ENCODE results near the gene LASP1. TPM values are rescaled to one million over a fixed set of nuclear protein-coding genes. Genes with fewer than 3 reads are reported as not detected.

LASP1 gene
- polyA plus RNA-seq, 1 of the 3 experiments (the other 2 are of a cell fraction): 102 TPM

GRCh38 chr17:38958756-38959155 is 88.9 kb downstream of the LASP1 start (continued):
- TF ChIP-seq ZBTB33 (IDR thresholded peaks at IDR 0.05; ENCODE audit: borderline replicate concordance, low read depth): no peak
- 0 out of 2 replicates have a peak, but pooled peaks have one; percentile 13 for TF ChIP-seq MAX (IDR thresholded peaks at IDR 0.05; ENCODE audit: low read depth)
- no peak for TF ChIP-seq CHD2 (IDR thresholded peaks at IDR 0.05; ENCODE audit: low read length, partially characterized antibody)
- TF ChIP-seq TEAD4 (IDR thresholded peaks at IDR 0.05; ENCODE audit: borderline replicate concordance, insufficient read depth): peak; percentile 87; the same call in 1 of the 2 replicates
- TF ChIP-seq EZH2phosphoT487 (IDR thresholded peaks at IDR 0.05; ENCODE audit: borderline replicate concordance, low read depth): no peak
- TF ChIP-seq SIN3A (IDR thresholded peaks at IDR 0.05; ENCODE audit: borderline replicate concordance, low read depth, low read length): no peak
- TF ChIP-seq RXRA (IDR thresholded peaks at IDR 0.05; ENCODE audit: borderline replicate concordance, low read depth): no peak
- no peak for TF ChIP-seq NRF1 (IDR thresholded peaks at IDR 0.05; ENCODE audit: low read depth, low read length)

GRCh38 chr17:38959508-38959907 is 89.7 kb downstream of the LASP1 start:
- DNase-seq: no peak
- Histone ChIP-seq H3K27me3 (ENCODE audit: insufficient read depth) (no peaks in the 10 kb centered on the region), H3K9me2 (no peaks in the 10 kb centered on the region), H3F3A (replicated peaks; ENCODE audit: insufficient read depth) (peaks cover 30% of the 10 kb centered on the region), H3K9me3 (no peaks in the 10 kb centered on the region), H3K79me2 (ENCODE audit: insufficient read depth) (no peaks in the 10 kb centered on the region), H3K27ac (ENCODE audit: low read depth in 2 of 2, low read length in 1 of 2) (peak overlapping the region in 1 of 2 experiments; percentile 65; a peak in 1 of 4 replicates), H3K4me1 (ENCODE audit: control insufficient read depth in 1 of 2, insufficient read depth in 2 of 2, low read depth in 1 of 2, low read length in 1 of 2) (peaks cover 0 to 8% of the 10 kb centered on the region in 2 experiments; a peak in 1 of 4 replicates), H3K36me3 (replicated peaks in 1 of 2; ENCODE audit: control insufficient read depth in 1 of 2, insufficient read depth in 2 of 2, low read length in 1 of 2) (no peaks in the 10 kb centered on the region), H2AFZ (ENCODE audit: low read depth) (no peak overlapping the region), H3K4me2 (0 out of 2 replicates have a peak overlapping the region, but pooled peaks have one; percentile 27), H3K4me3 (ENCODE audit: low read depth in 2 of 2, low read length in 1 of 2) (no peak overlapping the region), H4K20me1 (ENCODE audit: insufficient read depth) (no peaks in the 10 kb centered on the region), H3K9ac (no peak overlapping the region)
- WGBS (ENCODE audit: low lambda C conversion rate): 93% methylated on average over 3 of the region's 3 CpGs
- TF ChIP-seq EZH2phosphoT487 (IDR thresholded peaks at IDR 0.05; ENCODE audit: borderline replicate concordance, low read depth) (no peak), ELF1 (IDR thresholded peaks at IDR 0.05) (no peak), SIN3A (IDR thresholded peaks at IDR 0.05; ENCODE audit: borderline replicate concordance, low read depth, low read length) (no peak), NRF1 (IDR thresholded peaks at IDR 0.05; ENCODE audit: low read depth, low read length) (no peak), GABPA (IDR thresholded peaks at IDR 0.05; ENCODE audit: low read depth) (no peak), YY1 (IDR thresholded peaks at IDR 0.05; ENCODE audit: low read depth) (no peak), FOSL2 (IDR thresholded peaks at IDR 0.05; ENCODE audit: borderline replicate concordance, low read depth) (no peak), POLR2AphosphoS5 (IDR thresholded peaks at IDR 0.05; ENCODE audit: low read depth, low read length) (no peak), MEF2A (IDR thresholded peaks at IDR 0.05; ENCODE audit: borderline replicate concordance, low read depth) (no peak), RAD21 (IDR thresholded peaks at IDR 0.05; ENCODE audit: low read length) (no peak), ZBTB33 (IDR thresholded peaks at IDR 0.05; ENCODE audit: borderline replicate concordance, low read depth) (no peak), TEAD4 (IDR thresholded peaks at IDR 0.05; ENCODE audit: borderline replicate concordance, insufficient read depth) (no peak), RFX5 (IDR thresholded peaks at IDR 0.05; ENCODE audit: low read length) (no peak), USF1 (IDR thresholded peaks at IDR 0.05; ENCODE audit: borderline replicate concordance, low read depth) (no peak), RXRA (IDR thresholded peaks at IDR 0.05; ENCODE audit: borderline replicate concordance, low read depth) (no peak), MXI1 (IDR thresholded peaks at IDR 0.05; ENCODE audit: low read depth, low read length) (no peak), NFIC (IDR thresholded peaks at IDR 0.05; ENCODE audit: borderline replicate concordance) (no peak), JUND (IDR thresholded peaks at IDR 0.05) (no peak), USF2 (IDR thresholded peaks at IDR 0.05; ENCODE audit: borderline replicate concordance, low read depth, low read length) (no peak)
- POLR2A ChIA-PET: no interaction called here
- CTCF ChIA-PET: no interaction called here

Measured in SK-N-SH (cell line).